Ovary (tissue), 3 donors: ENCODE results near the gene HDAC5.

Experiments
- CTCF ChIP-seq, 3 donors: fragments of 450-650 bp in 2 of 3; fragments of 200-600 bp in 1 of 3; IDR thresholded peaks; one replicate each; pipeline versions ENCODE4 v1.5.1 to v1.8.0; 2016 to 2022; ENCODE audit warnings: antibody characterized with exemption in 3 of 3, mild to moderate bottlenecking in 1 of 3
- POLR2A ChIP-seq: fragments of 450-650 bp; IDR thresholded peaks from one replicate; pipeline ENCODE4 v1.6.1; 2017; ENCODE audit warnings: antibody characterized with exemption, mild to moderate bottlenecking, moderate library complexity
- donor health status: DM: no; HTN: no; CAD: no.

GRCh38 chr17:44030482-44030881, 93.0 kb downstream of the HDAC5 start:
- TF ChIP-seq CTCF (IDR thresholded peaks at IDR 0.05) (no peak), POLR2A (no peak)
